GM19099 (cell line): Measurements from ENCODE around the gene SOS2.

Experiments
- POLR2A ChIP-seq: IDR thresholded peaks from 3 replicates; pipeline ENCODE4 v1.6.1; 2011; ENCODE audit warnings: low read depth; ENCODE audit not compliant: insufficient read length; ENCODE audit errors: extremely low read depth

Gene SOS2

GRCh38 chr14:50231475-50232275, at the start of gene SOS2:
SOS2 (minus strand) TSS chr14:50231578; CDS start chr14:50231283, 295 bp downstream.
- TF ChIP-seq POLR2A = peak; percentile 77

DNA sequence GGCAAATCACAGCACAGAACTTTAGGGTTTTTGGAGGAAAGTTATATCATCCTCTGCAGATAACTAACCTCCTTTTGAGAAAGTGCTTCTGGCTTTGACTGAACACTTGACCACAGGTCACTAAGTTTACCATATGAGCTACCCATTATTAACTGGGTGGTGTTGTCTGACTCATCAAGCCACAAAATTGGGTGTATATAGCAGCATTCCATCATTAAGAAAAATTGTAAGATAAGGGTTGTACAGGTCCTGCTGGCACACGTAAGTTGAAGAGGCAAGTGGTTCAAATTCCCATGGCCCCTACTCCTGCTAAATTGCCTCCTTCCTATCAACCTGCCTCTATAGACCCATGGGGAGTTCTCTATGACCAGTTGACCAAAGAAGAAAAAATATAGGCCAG, 41.1 kb upstream of the SOS2 start:
- no peak for TF ChIP-seq POLR2A

- no peak for TF ChIP-seq POLR2A
Observed at GRCh38 chr14:50270932-50271331, 39.6 kb upstream of the SOS2 start.

GRCh38 chr14:50265029-50265428, 33.7 kb upstream of the SOS2 start:
- TF ChIP-seq POLR2A = no peak

DNA sequence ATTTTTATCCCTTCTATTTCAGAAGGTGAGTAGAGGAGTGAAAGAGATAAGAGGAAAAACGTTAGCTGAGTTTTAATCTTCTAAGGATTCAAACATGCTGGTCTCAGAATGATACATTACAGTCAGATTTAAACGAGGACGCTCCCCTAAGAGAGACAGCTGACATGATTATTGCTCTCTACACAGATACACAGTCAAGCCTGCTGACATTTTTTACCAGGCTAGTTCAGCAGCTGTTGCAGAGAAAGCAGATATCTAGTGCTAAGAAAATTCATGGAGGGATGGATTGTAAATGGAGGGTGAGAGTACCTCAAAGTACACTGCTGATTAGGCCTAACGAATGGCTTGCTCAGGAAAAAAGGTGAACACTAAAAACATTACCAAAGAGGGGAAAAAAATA, 31.9 kb upstream of the SOS2 start:
- no peak for TF ChIP-seq POLR2A

GRCh38 chr14:50262865-50263264, 31.5 kb upstream of the SOS2 start:
- TF ChIP-seq POLR2A = no peak

DNA sequence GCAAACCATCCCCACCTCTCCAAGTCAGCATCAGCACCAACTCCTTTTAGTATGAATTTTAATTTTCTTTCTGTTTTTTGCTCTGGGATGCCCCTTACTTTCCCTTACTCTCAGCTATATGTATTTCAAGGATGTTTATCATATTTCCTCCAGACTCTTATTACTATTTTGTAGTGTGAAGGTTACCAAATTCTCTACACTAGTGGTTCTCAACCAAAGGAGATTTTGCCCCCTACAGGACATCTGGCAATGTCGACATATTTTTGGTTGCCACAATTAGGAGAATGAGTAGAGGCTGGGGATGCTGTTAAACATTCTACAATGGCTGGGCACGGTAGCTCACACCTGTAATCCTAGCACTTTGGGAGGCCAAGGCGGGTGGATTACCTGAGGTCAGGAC, 29.1 kb upstream of the SOS2 start:
- no peak for TF ChIP-seq POLR2A

- TF ChIP-seq POLR2A = no peak
Observed at GRCh38 chr14:50260072-50260471, 28.7 kb upstream of the SOS2 start.

DNA sequence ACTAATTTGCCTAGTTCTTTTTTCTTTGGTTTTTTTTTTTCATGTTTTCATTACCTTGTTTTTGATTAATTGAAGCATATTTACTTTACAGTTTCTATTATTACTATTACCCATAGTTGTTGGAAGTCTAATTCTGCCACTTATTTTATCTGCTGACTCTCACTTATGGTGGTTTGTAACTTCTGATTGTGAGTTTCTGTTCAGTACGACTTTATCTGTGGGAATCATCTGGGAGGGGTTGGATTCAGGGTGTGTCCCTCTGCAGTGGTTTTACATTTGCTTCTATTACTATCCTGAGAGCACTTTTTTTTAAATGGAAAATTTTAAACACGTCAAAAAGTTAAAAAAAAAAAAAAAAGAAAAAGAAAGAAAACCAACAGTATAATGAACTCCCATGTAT, 26.4 kb upstream of the SOS2 start:
- TF ChIP-seq POLR2A = no peak

DNA sequence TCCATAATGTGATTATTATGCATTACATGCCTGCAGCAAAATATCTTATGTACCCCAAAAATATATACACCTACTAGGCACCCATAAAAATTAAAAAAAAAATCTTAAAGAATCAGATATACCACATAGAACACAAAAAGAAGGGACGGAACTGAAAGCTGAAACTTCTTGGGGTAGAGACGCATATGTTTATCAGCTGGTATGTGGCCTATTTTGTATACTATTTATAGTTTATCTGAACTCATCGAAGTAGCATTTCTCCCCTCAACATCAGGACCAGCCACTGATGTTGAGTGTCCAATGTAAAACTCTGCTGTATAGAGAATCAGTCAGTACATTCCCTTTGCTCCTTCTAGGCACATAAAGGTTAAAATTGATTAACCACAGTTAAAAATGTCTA, 22.9 kb upstream of the SOS2 start:
- no peak for TF ChIP-seq POLR2A

- TF ChIP-seq POLR2A = no peak
Observed at GRCh38 chr14:50249136-50249775, 17.9 kb upstream of the SOS2 start.

DNA sequence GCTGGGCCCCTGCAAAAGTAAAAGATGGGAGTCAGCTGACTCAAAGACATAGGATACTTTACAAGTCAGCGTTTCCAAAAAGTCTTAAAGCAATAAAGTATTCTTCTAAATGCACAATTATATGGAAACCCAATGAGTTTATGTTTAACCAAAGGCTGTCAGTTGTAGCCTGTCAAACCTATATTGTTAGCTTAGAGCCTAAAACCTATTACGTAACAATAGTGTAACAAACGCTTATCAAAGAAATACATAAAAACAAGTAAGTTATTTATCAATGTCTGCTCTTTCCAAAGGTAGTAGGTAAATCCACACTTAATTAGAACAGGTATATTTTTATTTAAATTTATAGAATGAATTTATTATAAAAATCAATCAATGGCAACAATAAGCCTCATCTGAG, 15.9 kb upstream of the SOS2 start:
- no peak for TF ChIP-seq POLR2A

DNA sequence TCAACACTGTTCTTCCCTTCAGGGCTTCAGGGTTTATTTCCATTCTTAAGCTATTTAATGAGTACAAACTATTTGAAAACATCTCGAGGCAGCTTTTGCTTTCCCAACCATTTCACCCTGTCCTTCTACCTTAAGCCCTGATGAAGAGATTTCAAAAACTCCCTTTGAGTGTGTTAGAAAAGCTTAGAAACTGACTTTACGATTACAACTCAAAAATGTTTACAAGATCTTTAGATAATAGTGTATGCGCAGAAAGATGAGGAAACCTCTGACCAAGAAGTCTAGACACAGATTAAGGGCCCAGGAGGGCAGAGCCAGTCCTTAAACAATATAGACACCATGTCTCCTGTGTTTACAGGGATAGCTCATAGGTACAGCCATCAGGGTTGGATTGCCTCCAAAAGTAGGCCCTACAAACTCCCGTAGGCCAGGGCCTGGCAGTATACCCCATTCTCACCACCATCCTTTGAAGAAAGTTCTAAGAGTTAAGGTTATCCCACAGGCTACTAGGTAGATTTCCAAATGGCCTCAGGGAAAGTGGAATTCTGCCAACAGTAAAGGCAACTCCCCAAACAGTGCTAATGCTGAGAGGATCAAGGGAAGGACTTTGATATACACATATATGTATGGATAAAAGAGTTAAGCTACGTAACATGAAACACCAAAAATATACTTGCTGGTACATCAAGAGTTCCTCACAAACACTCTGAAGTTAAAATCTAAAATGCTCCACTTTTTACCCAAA, 11.4 kb upstream of the SOS2 start:
- no peak for TF ChIP-seq POLR2A

GRCh38 chr14:50242096-50242495, 10.7 kb upstream of the SOS2 start:
- TF ChIP-seq POLR2A = no peak

- TF ChIP-seq POLR2A = no peak
Observed at GRCh38 chr14:50237427-50237826, 6.0 kb upstream of the SOS2 start.

DNA sequence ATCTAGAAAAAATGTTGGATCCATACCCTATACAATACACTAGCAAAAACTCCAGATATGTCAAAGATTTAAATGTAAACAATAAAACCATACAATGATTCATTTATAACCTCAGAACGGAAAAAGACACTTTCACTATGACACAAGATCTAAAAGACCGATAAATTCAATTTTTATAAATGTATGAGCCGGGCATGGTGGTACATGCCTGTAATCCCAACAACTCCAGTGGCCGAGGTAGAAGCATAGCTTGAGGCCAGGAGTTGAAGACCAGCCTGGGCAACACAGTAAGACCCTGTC, 2.5 kb upstream of the SOS2 start:
- no peak for TF ChIP-seq POLR2A
